GM18511 (cell line): ENCODE results near the gene SSX2IP.
"Not testable (repeated sequence)": the region's sequence is repeated elsewhere in the genome, so short reads cannot be mapped to it uniquely, and the experiment has no call there.

Experiments
- ATAC-seq: cut with Tn5 transposase; IDR thresholded peaks from one replicate; pipeline ENCODE4 v1.9.1; 2021; ENCODE audit warnings: mild to moderate bottlenecking, moderate library complexity; ENCODE audit not compliant: unreplicated experiment

The SSX2IP gene

GRCh38 chr1:84677415-84678099 is 12.7 kb downstream of the SSX2IP start:
- no peak for ATAC-seq

- no peak for ATAC-seq
These were observed 14.6 kb downstream of the SSX2IP start for GRCh38 chr1:84675631-84676030.

- ATAC-seq, result no peak
These were observed 15.2 kb downstream of the SSX2IP start for GRCh38 chr1:84675106-84675505.

- ATAC-seq, result no peak
These were observed 15.6 kb downstream of the SSX2IP start for GRCh38 chr1:84674705-84675104.

- ATAC-seq, result no peak
These were observed 16.2 kb downstream of the SSX2IP start for GRCh38 chr1:84674021-84674420.

- ATAC-seq, result no peak
These were observed 18.0 kb downstream of the SSX2IP start for GRCh38 chr1:84672080-84672854.

GRCh38 chr1:84669831-84670230 is 20.4 kb downstream of the SSX2IP start:
- ATAC-seq, result no peak

- no peak for ATAC-seq
These were observed 22.1 kb downstream of the SSX2IP start for GRCh38 chr1:84668185-84668584.

- ATAC-seq, result no peak
These were observed 24.5 kb downstream of the SSX2IP start for GRCh38 chr1:84665703-84666317.

GRCh38 chr1:84653130-84653677 is 37.1 kb downstream of the SSX2IP start:
- ATAC-seq, result no peak

GRCh38 chr1:84644472-84644871 is 45.8 kb downstream of the SSX2IP start:
- no peak for ATAC-seq

- ATAC-seq, result no peak
These were observed 47.1 kb downstream of the SSX2IP start for GRCh38 chr1:84643183-84643582.

GRCh38 chr1:84642774-84643173 is 47.5 kb downstream of the SSX2IP start:
- ATAC-seq, result no peak

- not testable (repeated sequence) for ATAC-seq
These were observed 50.5 kb downstream of the SSX2IP start for GRCh38 chr1:84639731-84640130.

GRCh38 chr1:84635429-84635828 is 54.8 kb downstream of the SSX2IP start:
- no peak for ATAC-seq

- ATAC-seq, result no peak
These were observed 55.6 kb downstream of the SSX2IP start for GRCh38 chr1:84634536-84635205.

- ATAC-seq, result peak; percentile 63
These were observed 57.4 kb downstream of the SSX2IP start for GRCh38 chr1:84632673-84633434.

- no peak for ATAC-seq
These were observed 58.1 kb downstream of the SSX2IP start for GRCh38 chr1:84632137-84632536.

GRCh38 chr1:84624876-84625275 is 65.4 kb downstream of the SSX2IP start:
- ATAC-seq, result no peak

GRCh38 chr1:84621553-84621952 is 68.7 kb downstream of the SSX2IP start:
- ATAC-seq, result no peak
